T-helper 1 cell treated with Interleukin-12 subunit alpha and Interleukin-12 subunit beta and Interleukin-4 antibody, amounts not matched to agents 30 μg/mL and 1 μg/mL, for 36 hours (primary cell): ENCODE measurements around the gene PPP6R1.

ENCODE experiments used
- H3K27ac Mint-ChIP-seq: one replicate; pipeline ENCODE4 v1.8.0; 2021; ENCODE audit warnings: mild to moderate bottlenecking, mixed read lengths
- H3K27me3 Mint-ChIP-seq: one replicate; pipeline ENCODE4 v1.8.0; 2021; ENCODE audit warnings: low read depth, mixed read lengths
- H3K36me3 Mint-ChIP-seq: one replicate; pipeline ENCODE4 v1.8.0; 2021; ENCODE audit warnings: low read depth, mixed read lengths
- H3K4me1 Mint-ChIP-seq: one replicate; pipeline ENCODE4 v1.8.0; 2021; ENCODE audit warnings: low read depth, mixed read lengths
- H3K4me3 Mint-ChIP-seq: one replicate; pipeline ENCODE4 v1.8.0; 2021; ENCODE audit warnings: mild to moderate bottlenecking, moderate library complexity, mixed read lengths
- H3K9me3 Mint-ChIP-seq: one replicate; pipeline ENCODE4 v1.8.0; 2021; ENCODE audit warnings: mixed read lengths

Gene PPP6R1, protein sequence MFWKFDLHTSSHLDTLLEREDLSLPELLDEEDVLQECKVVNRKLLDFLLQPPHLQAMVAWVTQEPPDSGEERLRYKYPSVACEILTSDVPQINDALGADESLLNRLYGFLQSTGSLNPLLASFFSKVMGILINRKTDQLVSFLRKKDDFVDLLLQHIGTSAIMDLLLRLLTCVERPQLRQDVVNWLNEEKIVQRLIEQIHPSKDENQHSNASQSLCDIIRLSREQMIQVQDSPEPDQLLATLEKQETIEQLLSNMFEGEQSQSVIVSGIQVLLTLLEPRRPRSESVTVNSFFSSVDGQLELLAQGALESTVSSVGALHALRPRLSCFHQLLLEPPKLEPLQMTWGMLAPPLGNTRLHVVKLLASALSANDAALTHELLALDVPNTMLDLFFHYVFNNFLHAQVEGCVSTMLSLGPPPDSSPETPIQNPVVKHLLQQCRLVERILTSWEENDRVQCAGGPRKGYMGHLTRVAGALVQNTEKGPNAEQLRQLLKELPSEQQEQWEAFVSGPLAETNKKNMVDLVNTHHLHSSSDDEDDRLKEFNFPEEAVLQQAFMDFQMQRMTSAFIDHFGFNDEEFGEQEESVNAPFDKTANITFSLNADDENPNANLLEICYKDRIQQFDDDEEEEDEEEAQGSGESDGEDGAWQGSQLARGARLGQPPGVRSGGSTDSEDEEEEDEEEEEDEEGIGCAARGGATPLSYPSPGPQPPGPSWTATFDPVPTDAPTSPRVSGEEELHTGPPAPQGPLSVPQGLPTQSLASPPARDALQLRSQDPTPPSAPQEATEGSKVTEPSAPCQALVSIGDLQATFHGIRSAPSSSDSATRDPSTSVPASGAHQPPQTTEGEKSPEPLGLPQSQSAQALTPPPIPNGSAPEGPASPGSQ

DNA sequence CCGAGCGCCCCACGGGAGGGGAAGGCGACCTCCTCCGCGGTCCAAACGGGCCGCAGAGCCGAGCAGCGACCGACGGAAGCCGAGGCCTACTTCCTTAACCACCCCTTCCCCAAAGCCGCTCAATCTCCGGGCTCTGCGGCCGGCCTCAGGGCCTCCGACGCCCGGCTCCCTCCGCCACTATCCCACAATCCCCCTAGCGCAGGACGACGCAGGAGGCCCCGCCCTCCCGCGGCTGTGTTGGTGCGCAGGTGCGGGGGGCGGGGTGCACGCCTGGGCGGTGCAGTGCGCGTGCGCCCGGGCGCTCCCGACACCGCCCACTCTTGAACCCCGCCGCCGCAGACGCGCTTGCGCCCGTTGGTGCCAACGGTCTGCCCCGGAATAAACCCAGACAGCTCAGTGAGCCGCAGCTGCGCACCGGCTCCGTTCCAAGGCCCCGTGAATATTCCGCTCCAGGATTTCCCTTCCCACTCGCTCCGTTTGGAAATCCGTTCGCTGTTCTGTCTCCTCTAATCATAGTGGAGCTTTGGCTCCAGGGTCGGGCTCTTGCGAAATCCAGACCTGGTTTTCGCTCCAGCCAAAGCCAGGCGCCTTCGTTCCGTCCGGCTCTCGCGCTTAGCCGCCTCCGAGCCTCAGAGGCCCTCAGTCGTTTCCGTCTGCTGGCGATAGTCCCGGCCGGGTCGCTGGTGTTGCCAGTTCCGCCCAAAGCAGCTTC lies at the start of gene PPP6R1:
Gene PPP6R1, minus strand, starts transcription at position 190 of the 712 bp plus-strand sequence. CDS start 11,914 bp downstream, outside the sequence.
- H3K4me1 Mint-ChIP-seq = peaks cover 34% of the 10 kb centered on the region
- H3K36me3 Mint-ChIP-seq = peaks cover 32% of the 10 kb centered on the region

DNA sequence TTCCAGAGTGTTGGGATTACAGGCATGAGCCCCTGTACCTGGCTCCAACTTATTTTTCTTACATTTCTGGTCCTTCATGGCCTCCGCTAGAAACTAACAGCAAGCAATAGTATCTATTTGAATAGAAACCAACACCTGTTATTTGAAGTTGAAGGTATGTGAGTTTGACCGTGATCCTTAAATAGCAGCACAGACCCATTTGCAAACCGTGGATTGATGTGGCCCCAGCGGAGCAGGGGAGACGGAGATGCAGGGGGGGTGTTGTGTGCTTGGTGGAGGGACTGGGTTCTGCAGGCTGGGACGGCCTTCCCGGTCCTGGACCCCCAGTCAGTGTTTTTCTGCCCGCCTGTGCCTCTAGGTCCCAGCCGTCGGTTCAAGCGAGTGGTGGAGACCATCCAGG lies 49.5 kb upstream of the PPP6R1 start:
- Mint-ChIP-seq H3K27ac (no peak overlapping the region), H3K4me3 (no peak overlapping the region), H3K36me3 (peaks cover 6% of the 10 kb centered on the region), H3K27me3 (no peaks in the 10 kb centered on the region), H3K4me1 (peaks cover 2% of the 10 kb centered on the region), H3K9me3 (no peaks in the 10 kb centered on the region)

More for the DNA sequence above, at the start of gene PPP6R1:
- H3K27ac Mint-ChIP-seq = peak within 1 kb of the TSS; percentile 98
- H3K9me3 Mint-ChIP-seq = no peaks in the 10 kb centered on the region
- H3K27me3 Mint-ChIP-seq = no peaks in the 10 kb centered on the region
- peak within 1 kb of the TSS; percentile 100 for H3K4me3 Mint-ChIP-seq

DNA sequence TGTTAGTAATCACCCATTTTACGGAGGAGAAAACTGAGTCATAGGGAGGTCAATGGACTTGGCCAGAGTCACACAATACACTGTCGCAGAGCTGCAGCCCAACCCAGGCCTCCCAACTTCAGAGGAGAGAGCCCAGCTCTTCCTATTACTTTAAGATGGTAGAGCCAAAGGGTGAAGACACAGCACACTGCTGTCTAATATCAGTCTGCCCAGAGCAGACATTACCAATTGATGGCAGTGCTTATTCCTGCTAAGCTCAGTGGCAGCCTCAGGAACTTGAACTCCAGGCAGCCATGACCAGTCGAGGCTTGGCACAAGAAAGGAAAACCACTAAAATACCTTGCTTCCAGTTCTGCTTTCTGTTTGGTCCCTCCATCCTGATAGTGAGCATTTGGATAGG lies 47.9 kb upstream of the PPP6R1 start:
- H3K27me3 Mint-ChIP-seq = no peaks in the 10 kb centered on the region
- peaks cover 6% of the 10 kb centered on the region for H3K4me1 Mint-ChIP-seq
- no peak overlapping the region for H3K27ac Mint-ChIP-seq
- peaks cover 6% of the 10 kb centered on the region for H3K36me3 Mint-ChIP-seq
- no peak overlapping the region for H3K4me3 Mint-ChIP-seq
- no peaks in the 10 kb centered on the region for H3K9me3 Mint-ChIP-seq

DNA sequence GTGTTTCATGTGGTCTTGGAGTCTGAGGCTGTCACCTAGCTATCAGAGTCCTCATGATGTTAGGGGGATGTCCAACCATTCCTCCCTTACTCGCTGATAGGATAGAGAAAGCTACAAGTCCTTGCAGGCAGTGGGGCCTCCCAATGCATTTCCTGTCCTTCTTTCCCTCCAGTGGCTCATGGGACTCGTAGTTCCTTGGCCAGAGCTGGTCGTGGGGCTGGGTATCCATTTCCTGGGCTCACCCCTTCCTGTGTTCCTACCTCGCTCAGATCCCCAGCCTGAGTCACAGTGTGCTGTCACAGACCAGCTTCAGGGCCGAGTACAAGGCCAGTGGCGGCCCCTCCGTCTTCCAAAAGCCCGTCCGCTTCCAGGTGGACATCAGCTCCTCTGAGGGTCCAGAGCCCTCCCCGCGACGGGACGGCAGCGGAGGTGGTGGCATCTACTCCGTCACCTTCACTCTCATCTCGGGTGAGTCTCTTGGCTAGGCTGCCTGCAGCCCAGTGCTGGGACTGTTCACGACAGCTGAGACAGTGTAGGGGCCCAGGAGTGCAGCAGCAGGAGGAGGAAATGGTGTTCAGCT lies 47.3 kb upstream of the PPP6R1 start:
- Mint-ChIP-seq H3K4me1 (peaks cover 8% of the 10 kb centered on the region), H3K27ac (no peak overlapping the region), H3K9me3 (no peaks in the 10 kb centered on the region), H3K4me3 (no peak overlapping the region), H3K27me3 (no peaks in the 10 kb centered on the region), H3K36me3 (peaks cover 6% of the 10 kb centered on the region)

DNA sequence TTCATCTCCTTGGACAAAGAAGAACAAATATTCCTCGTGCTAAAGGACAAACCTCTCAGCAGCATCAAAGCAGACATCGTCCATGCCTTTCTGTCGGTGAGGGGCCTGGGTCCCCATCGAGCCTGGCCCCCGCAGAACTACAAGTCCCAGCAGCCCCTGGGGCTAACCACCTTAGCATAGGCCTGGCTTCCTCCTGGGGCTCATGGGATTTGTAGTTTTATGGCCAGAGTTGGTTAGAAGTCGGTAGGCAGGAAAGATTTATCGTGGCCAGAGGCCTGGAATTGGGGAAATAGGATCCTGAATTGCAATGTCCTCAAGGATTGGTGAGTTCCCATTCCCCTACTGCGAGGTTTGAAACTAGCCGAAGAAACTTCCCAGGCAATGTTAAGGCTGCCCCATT lies 46.7 kb upstream of the PPP6R1 start:
- peaks cover 6% of the 10 kb centered on the region for H3K36me3 Mint-ChIP-seq
- H3K9me3 Mint-ChIP-seq = no peaks in the 10 kb centered on the region
- no peak overlapping the region for H3K4me3 Mint-ChIP-seq
- no peaks in the 10 kb centered on the region for H3K27me3 Mint-ChIP-seq
- H3K4me1 Mint-ChIP-seq = peaks cover 8% of the 10 kb centered on the region
- peak overlapping the region; percentile 59 for H3K27ac Mint-ChIP-seq

DNA sequence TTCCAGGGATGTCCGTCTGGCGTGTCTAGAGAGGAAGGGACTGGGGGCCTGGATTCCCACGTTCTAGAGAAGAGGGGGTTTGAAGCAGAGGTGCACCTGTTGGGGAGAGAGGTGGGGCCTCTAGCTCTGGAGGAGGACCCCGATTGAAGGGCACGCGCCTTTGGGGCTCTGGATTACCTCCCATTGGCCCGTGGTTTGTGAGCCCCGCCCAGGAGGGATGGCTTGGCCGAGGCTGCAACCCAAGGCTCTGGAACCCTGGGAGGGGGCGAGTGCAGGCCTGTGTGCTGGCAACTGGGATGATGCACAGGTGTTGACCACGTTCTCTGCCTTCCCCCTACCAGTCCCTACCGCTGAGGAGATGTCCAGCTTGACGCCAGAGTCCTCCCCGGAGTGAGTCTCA lies 46.2 kb upstream of the PPP6R1 start:
- peaks cover 6% of the 10 kb centered on the region for H3K36me3 Mint-ChIP-seq

DNA sequence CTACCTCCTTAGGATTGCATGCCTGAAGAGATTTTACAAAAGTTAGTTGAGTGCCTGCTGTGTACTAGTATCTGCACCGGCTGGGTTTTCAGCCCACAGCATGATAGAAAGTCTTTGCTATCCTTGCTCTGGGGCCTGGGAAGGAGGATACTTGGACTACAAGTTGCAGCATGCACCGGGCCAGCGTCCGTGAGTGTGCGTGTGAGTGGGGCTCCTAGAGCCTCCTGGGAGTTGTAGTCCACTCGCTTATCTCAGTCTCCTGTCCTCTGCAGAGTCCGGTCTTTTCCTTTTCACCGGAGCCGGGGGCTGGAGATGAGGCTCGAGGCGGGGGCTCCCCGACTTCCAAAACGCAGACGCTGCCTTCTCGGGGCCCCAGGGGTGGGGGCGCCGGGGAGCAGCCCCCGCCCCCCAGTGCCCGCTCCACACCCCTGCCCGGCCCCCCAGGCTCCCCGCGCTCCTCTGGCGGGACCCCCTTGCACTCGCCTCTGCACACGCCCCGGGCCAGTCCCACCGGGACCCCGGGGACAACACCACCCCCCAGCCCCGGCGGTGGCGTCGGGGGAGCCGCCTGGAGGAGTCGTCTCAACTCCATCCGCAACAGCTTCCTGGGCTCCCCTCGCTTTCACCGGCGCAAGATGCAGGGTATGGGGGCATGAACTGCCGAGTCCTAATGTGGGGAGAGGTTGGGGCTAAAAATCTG lies 45.6 kb upstream of the PPP6R1 start:
- H3K36me3 Mint-ChIP-seq = peaks cover 6% of the 10 kb centered on the region
- H3K4me1 Mint-ChIP-seq = peaks cover 8% of the 10 kb centered on the region
- no peak overlapping the region for H3K27ac Mint-ChIP-seq
- H3K9me3 Mint-ChIP-seq = no peaks in the 10 kb centered on the region
- H3K27me3 Mint-ChIP-seq = no peaks in the 10 kb centered on the region
- no peak overlapping the region for H3K4me3 Mint-ChIP-seq

More for the DNA sequence above, 46.2 kb upstream of the PPP6R1 start:
- no peaks in the 10 kb centered on the region for H3K9me3 Mint-ChIP-seq
- H3K27ac Mint-ChIP-seq = no peak overlapping the region
- H3K27me3 Mint-ChIP-seq = no peaks in the 10 kb centered on the region
- peaks cover 8% of the 10 kb centered on the region for H3K4me1 Mint-ChIP-seq
- H3K4me3 Mint-ChIP-seq = no peak overlapping the region

DNA sequence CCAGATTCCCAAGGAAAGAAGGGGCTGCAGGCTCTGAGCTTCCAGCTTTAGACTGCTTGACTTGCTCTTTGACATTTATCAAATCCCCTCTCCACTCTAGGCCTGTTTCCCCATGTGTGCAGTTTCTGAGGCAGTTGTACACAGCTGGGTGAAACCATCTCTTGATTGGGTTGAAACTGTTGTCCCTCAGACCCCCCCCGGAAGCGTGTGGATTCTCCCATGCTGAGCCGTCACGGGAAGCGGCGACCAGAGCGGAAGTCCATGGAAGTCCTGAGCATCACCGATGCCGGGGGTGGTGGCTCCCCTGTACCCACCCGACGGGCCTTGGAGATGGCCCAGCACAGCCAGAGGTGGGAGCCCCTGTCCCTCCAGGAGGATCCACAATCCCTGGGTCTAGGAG lies 44.7 kb upstream of the PPP6R1 start:
- Mint-ChIP-seq H3K9me3 (no peaks in the 10 kb centered on the region), H3K4me1 (peaks cover 8% of the 10 kb centered on the region)

DNA sequence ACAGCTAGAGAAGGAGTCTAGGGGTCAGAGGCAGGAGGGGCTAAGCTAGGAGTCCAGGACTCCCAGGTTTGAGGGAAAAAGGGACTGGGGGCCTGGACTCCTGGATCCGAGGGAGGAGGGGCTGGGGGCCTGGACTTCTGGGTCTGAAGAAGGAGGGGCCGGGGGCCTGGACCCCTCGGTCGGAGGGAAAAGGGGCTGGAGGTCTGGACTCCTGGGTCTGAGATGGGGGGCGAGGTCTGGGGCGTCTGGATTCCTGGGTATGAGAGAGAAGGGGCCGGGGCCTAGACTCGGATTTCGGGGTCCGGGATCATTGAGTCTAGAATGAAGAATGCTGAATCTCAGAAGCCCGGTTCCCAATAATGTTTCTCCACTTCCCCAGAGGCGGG lies 43.5 kb upstream of the PPP6R1 start:
- H3K36me3 Mint-ChIP-seq = peaks cover 6% of the 10 kb centered on the region
- H3K27ac Mint-ChIP-seq = peak overlapping the region; percentile 95
- peaks cover 8% of the 10 kb centered on the region for H3K4me1 Mint-ChIP-seq
- H3K27me3 Mint-ChIP-seq = no peaks in the 10 kb centered on the region
- H3K4me3 Mint-ChIP-seq = peak overlapping the region; percentile 96
- no peaks in the 10 kb centered on the region for H3K9me3 Mint-ChIP-seq

More for the DNA sequence above, 44.7 kb upstream of the PPP6R1 start:
- H3K27ac Mint-ChIP-seq = no peak overlapping the region
- H3K4me3 Mint-ChIP-seq = no peak overlapping the region
- no peaks in the 10 kb centered on the region for H3K27me3 Mint-ChIP-seq
- peaks cover 6% of the 10 kb centered on the region for H3K36me3 Mint-ChIP-seq

DNA sequence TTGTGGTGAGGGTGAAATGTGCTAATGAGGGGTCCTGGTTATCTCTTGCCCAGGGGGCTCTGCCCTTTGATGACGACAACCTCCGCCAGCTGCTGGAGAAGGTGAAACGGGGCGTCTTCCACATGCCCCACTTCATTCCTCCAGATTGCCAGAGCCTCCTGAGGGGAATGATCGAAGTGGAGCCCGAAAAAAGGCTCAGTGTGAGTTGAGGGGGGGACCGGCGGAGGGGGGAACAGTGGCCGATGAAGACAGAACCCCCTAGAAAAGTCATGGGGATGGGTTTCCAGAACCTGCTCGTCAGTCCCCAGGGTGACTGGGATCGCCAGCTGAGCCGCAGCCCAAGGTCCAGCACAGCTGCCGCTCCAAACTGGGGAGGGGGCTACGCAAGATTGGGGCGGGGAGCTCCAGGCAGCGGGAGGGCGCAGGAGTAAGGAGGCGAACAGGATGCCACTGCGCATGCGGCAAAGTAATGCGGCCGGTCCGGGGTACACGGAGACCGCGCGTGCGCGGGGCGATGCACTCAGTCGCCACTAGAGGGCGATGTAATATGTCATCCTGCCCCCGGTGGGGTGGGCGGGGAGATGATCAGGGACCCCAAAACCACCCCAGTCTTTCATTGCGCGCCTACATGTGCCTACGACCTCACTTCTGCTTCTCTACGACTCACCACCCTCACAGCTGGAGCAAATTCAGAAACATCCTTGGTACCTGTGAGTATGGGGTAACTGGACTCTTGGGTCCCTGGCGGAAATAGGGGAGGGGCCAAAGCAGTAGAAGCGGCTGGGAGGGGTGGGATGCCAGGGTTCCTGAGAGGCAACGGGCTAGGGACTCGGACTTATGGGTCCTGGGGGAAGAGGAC lies 42.9 kb upstream of the PPP6R1 start:
- Mint-ChIP-seq H3K36me3 (peaks cover 2% of the 10 kb centered on the region), H3K9me3 (no peaks in the 10 kb centered on the region), H3K4me1 (peaks cover 8% of the 10 kb centered on the region), H3K27me3 (no peaks in the 10 kb centered on the region), H3K27ac (peak overlapping the region; percentile 95), H3K4me3 (peak overlapping the region; percentile 96)

DNA sequence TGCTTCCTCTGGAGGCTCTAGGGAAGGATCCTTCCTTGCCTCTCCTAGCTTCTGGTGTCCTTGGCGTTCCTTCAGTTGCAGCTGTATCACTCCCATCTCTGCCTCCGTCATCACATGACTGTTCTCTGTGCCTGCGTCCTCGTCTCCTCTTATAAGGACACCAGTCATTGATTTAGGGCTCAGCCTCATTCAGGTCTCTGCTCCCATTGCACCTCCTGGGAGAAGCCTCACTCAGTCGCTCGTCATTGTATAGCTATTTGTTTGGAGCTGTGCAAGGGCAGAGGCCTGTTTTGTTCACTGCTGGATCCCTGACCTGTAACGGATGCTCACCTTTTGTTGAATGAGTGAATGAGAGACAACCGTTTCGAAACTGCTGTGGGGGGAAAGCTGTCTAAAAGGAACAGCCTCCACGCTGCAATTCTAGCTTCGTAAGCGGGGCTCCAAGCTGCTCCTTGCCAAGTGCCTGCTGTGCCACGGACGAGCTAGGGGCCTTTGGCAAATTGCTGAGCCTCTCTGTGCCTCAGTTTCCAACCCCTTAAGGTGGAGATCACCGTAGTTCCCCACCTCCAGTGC lies 42.2 kb upstream of the PPP6R1 start:
- Mint-ChIP-seq H3K36me3 (peaks cover 2% of the 10 kb centered on the region), H3K27ac (no peak overlapping the region), H3K4me3 (peak overlapping the region; percentile 96), H3K4me1 (peaks cover 8% of the 10 kb centered on the region), H3K27me3 (no peaks in the 10 kb centered on the region), H3K9me3 (no peaks in the 10 kb centered on the region)

DNA sequence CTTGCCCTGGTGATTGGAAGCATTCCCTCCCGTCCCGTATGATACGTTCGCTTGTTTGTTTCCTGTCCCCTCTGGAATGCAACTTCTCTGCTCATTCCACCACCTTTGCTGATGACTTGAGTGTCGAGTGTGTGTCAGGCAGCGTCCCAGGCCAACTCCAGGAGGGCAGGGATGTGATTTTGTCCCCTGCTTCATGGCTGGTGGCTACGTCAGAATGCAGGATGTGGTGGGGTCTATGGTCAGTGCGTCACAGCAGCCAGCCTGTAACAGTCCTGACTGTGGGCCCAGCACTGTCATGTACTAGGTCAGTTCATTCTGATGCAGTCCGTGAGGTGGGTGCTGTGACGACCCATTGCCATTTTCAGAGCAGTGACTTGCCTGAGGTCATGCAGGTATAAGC lies 41.2 kb upstream of the PPP6R1 start:
- H3K4me1 Mint-ChIP-seq = peaks cover 6% of the 10 kb centered on the region
- H3K27me3 Mint-ChIP-seq = no peaks in the 10 kb centered on the region
- no peak overlapping the region for H3K27ac Mint-ChIP-seq
- no peak overlapping the region for H3K4me3 Mint-ChIP-seq
- no peaks in the 10 kb centered on the region for H3K9me3 Mint-ChIP-seq
- no peaks in the 10 kb centered on the region for H3K36me3 Mint-ChIP-seq

DNA sequence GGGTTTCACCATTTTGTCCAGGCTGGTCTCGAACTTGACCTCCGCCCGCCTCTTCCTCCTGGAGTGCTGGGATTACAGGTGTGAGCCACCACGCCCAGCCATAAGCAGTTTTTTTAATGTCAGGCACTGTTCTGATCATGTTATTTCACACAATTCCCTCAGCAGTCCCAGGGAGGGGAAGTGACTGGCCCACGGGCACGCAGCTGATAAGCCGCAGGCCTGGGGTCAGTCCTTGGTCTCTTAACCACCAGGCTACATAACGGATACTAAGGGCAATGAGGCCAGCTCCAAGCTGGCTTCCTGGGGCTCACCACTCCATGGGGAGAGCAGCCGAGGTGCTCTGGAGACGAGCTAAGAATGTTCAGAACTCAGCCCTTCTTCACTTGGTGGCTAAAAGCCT lies 38.5 kb upstream of the PPP6R1 start:
- Mint-ChIP-seq H3K4me3 (no peak overlapping the region), H3K9me3 (no peaks in the 10 kb centered on the region), H3K36me3 (no peaks in the 10 kb centered on the region), H3K27me3 (no peaks in the 10 kb centered on the region), H3K27ac (no peak overlapping the region), H3K4me1 (peaks cover 6% of the 10 kb centered on the region)
